ENCODE results near the gene ITSN2.

GRCh38 chr2:24342110-24342910, 18.0 kb downstream of the ITSN2 start:
- TF ChIP-seq CTCF (IDR thresholded peaks at IDR 0.05) (no peak), EZH2 (IDR thresholded peaks at IDR 0.05) (no peak)

Measured in neural progenitor cell (in vitro differentiated cells).